GM12878 (cell line): ENCODE results near the gene EFCAB10. TPM values are rescaled to one million over a fixed set of nuclear protein-coding genes. Genes with fewer than 3 reads are reported as not detected.

Experiments
- ATAC-seq: fragments of 200-7000 bp; cut with Tn5 transposase; 3 replicates; pipeline ENCODE4 v1.9.1; 2020; ENCODE audit warnings: mild to moderate bottlenecking, moderate library complexity
- BruUV-seq: library from RNA; stranded (reverse); fragments of 400-500 nt; replicated peaks from 2 replicates; lab custom pipeline; 2021; lab: Mats Ljungman, UMichigan
- CTCF ChIA-PET: fragments of 300-600 bp; sonication (Branson Sonifier 250); formaldehyde crosslinking; extraction: SDS; loops from one replicate; lab custom pipeline; 2021; ENCODE audit warnings: inconsistent platforms; lab: Yijun Ruan, JAX
- POLR2A ChIA-PET: fragments of 350-600 bp; formaldehyde crosslinking; extraction: SDS; loops from one replicate; lab custom pipeline; 2021; ENCODE audit warnings: inconsistent platforms; lab: Charles Lee
- RAD21 ChIA-PET: fragments of 300-600 bp; sonication (Branson Sonifier 250); formaldehyde crosslinking; loops from one replicate; lab custom pipeline; 2023; ENCODE audit warnings: antibody characterized with exemption; ENCODE audit not compliant: unreplicated experiment; lab: Charles Lee
- SMC1A ChIA-PET: fragments of 300-600 bp; sonication (Branson Sonifier 250); formaldehyde crosslinking; loops from one replicate; lab custom pipeline; 2023; ENCODE audit not compliant: unreplicated experiment, uncharacterized antibody; lab: Charles Lee
- DNase-seq: peaks from one replicate; pipeline ENCODE4 v3.0.0-alpha.2; 2011; ENCODE audit warnings: low read depth, low spot score
- FAIRE-seq: peaks from 3 replicates; lab custom pipeline; 2011; peaks lifted over from hg19 to GRCh38; lab: Jason Lieb, UNC
- H2AFZ ChIP-seq: 2 replicates; pipeline ENCODE4 v1.6.0; 2011; ENCODE audit warnings: low read depth, low read length, control low read depth; ENCODE audit not compliant: control insufficient read depth
- H3K27ac ChIP-seq: 2 replicates; pipeline ENCODE4 v1.5.1; 2011; ENCODE audit warnings: control low read depth; ENCODE audit not compliant: control insufficient read depth, insufficient read depth
- H3K27me3 ChIP-seq, 2 experiments: replicated peaks in 1 of 2; 2 replicates each; pipeline versions ENCODE4 v1.6.0 to v1.6.1; 2011; ENCODE audit warnings: low read length in 1 of 2; ENCODE audit not compliant: control insufficient read depth in 2 of 2, insufficient read depth in 2 of 2
- H3K36me3 ChIP-seq, 2 experiments: 2 replicates each; pipeline ENCODE4 v1.5.1; 2011; ENCODE audit warnings: low read length in 1 of 2; ENCODE audit not compliant: control insufficient read depth in 2 of 2, insufficient read depth in 2 of 2
- H3K4me1 ChIP-seq: 2 replicates; pipeline ENCODE4 v1.6.1; 2011; ENCODE audit warnings: mild to moderate bottlenecking, low read length, moderate library complexity, mixed read lengths; ENCODE audit not compliant: control insufficient read depth, insufficient read depth
- H3K4me2 ChIP-seq: 2 replicates; pipeline ENCODE4 v1.6.0; 2011; ENCODE audit warnings: control low read depth; ENCODE audit not compliant: control insufficient read depth, insufficient read depth
- H3K4me3 ChIP-seq: fragments of 200-600 bp; sonication (generic); 2 replicates; pipeline ENCODE4 v1.5.1; 2016
- H3K79me2 ChIP-seq: 2 replicates; pipeline ENCODE4 v1.6.0; 2011; ENCODE audit warnings: low read length; ENCODE audit not compliant: control insufficient read depth, insufficient read depth
- H3K9ac ChIP-seq: 2 replicates; pipeline ENCODE4 v1.8.0; 2011; ENCODE audit warnings: low read length, control low read depth, mixed read lengths; ENCODE audit not compliant: control insufficient read depth, insufficient read depth
- H3K9me3 ChIP-seq: replicated peaks from 3 replicates; pipeline ENCODE4 v1.5.1; 2011; ENCODE audit warnings: mild to moderate bottlenecking, low read length; ENCODE audit not compliant: control insufficient read depth, insufficient read depth
- H4K20me1 ChIP-seq: 2 replicates; pipeline ENCODE4 v1.6.0; 2011; ENCODE audit not compliant: control insufficient read depth, insufficient read depth
- CREM ChIP-seq: IDR thresholded peaks from 2 replicates; pipeline ENCODE4 v1.6.1; 2014; ENCODE audit warnings: antibody characterized with exemption, low read depth
- IKZF1 ChIP-seq: fragments of 450-650 bp; conservative IDR thresholded peaks from 2 replicates; pipeline ENCODE4 v1.6.1; 2017; ENCODE audit warnings: antibody characterized with exemption, mild to moderate bottlenecking
- NR2C1 ChIP-seq: fragments of 450-650 bp; IDR thresholded peaks from 2 replicates; pipeline ENCODE4 v1.6.1; 2017; ENCODE audit warnings: antibody characterized with exemption, mild to moderate bottlenecking, moderate library complexity
- SMARCA5 ChIP-seq: fragments of 450-650 bp; IDR thresholded peaks from 2 replicates; pipeline ENCODE4 v1.6.1; 2017; ENCODE audit warnings: mild to moderate bottlenecking
- SREBF1 ChIP-seq: IDR thresholded peaks from 2 replicates; pipeline ENCODE4 v1.6.1; 2012; ENCODE audit warnings: mild to moderate bottlenecking, low read length
- SUZ12 ChIP-seq: fragments of 200-600 bp; sonication (generic); IDR thresholded peaks from one replicate; pipeline ENCODE4 v1.6.1; 2018; ENCODE audit warnings: antibody characterized with exemption, mild to moderate bottlenecking; ENCODE audit not compliant: unreplicated experiment
- ZNF217 ChIP-seq: fragments of 450-650 bp; IDR thresholded peaks from 2 replicates; pipeline ENCODE4 v1.6.1; 2017; ENCODE audit warnings: antibody characterized with exemption, mild to moderate bottlenecking
- WGBS: methylation state at CpG from one replicate; pipeline ENCODE4 v1.1.6; 2016; ENCODE audit warnings: low lambda C conversion rate; ENCODE audit not compliant: insufficient replicate concordance, insufficient coverage; ENCODE audit errors: missing lambda C conversion rate; 5-methylcytosine and 5-hydroxymethylcytosine counted together
- in situ Hi-C: fragments of 300-500 bp; cut with MboI; formaldehyde crosslinking; loops from 9 replicates; pipeline ENCODE4 v1.14.3; 2018; ENCODE audit warnings: mixed read lengths
- intact Hi-C: fragments of 100-400 bp; cut with micrococcal nuclease; formaldehyde crosslinking; loops from one replicate; pipeline ENCODE4 v1.14.2; 2022; ENCODE audit not compliant: unreplicated experiment
- polyA plus RNA-seq, 11 experiments: library from polyadenylated mRNA; depleted of rRNA in 4 of 11; unstranded in 6 of 11; stranded (reverse) in 5 of 11; fragments of >200 nt; fragmentation: Nextera tagmentation in 4 of 11; fragmentation: Illumina TruSeq in 1 of 11; extraction: Ambion mirVana in 4 of 11; extraction: Trizol in 1 of 11; gene quantifications; 1 replicate in 1 of 11; 2 replicates in 10 of 11; pipeline versions ENCODE4 v1.2.1 to v1.2.3, GENCODE V29; 2011 to 2016; ENCODE audit warnings: inconsistent platforms in 2 of 11, missing spikeins in 2 of 11, low read depth in 1 of 11
- total RNA-seq, 4 experiments: library from RNA; depleted of rRNA in 3 of 4; stranded (reverse); fragments of >200 nt in 3 of 4; fragmentation: Illumina TruSeq in 1 of 4; extraction: Trizol in 1 of 4; gene quantifications; 2 replicates each; pipeline versions ENCODE4 v1.2.1 to v1.2.3, GENCODE V29; 2013 to 2021
- TF ChIP-seq, protein P1 (sequence below): IDR thresholded peaks from 2 replicates; pipeline ENCODE4 v1.6.1; 2012; ENCODE audit warnings: low read length, inconsistent platforms
- TF ChIP-seq, protein P2 (sequence below): IDR thresholded peaks from 2 replicates; pipeline ENCODE4 v1.6.1; 2011; ENCODE audit warnings: low read depth, low read length, improper control_type of control experiment, borderline replicate concordance
- TF ChIP-seq, protein P3 (sequence below): fragments of 450-650 bp; IDR thresholded peaks from 2 replicates; pipeline ENCODE4 v1.6.1; 2016; ENCODE audit warnings: mild to moderate bottlenecking

EFCAB10 gene
- total and polyA plus RNA-seq, 10 of the 15 experiments (the other 5 are each of a cell fraction or from before 2014, with no cell fraction given), result 0.38 to 1.0 (median 0.54) TPM; not detected in 6

DNA sequence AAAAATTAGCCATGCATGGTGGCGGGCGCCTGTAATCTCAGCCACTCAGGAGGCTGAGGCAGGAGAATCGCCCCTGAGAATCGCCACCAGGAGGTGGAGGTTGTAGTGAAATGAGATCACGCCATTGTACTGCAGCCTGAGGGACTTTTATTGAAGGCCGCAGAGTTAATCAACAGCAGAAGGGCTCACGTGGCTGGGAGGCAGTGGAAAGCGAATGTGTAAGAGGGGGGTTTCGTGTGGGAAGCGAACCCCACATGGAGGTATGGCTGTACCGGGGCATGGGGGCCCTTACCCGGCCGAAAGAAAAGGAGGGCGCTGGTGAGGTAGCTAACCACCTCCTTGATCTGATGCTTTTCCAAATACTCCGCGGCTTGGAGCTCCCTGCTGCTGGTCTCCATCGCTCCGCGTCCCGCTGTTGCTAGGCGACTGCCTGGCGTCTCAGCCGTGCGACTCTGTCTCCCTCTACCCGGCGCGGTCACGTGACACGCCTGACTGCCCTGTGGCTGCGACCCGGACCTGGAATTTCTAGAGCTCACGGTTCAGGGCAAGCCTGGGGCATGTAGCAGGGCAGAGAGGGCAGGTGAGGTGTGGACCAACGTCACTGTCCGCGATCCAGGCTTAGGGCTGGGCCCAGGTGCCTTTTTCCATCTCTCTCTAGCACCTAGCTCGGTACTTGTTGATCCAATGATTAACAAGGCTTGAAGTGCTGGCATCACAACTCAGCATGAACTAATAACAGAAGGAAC lies at the start of gene EFCAB10 (continued):
- TF ChIP-seq, protein P1, sequence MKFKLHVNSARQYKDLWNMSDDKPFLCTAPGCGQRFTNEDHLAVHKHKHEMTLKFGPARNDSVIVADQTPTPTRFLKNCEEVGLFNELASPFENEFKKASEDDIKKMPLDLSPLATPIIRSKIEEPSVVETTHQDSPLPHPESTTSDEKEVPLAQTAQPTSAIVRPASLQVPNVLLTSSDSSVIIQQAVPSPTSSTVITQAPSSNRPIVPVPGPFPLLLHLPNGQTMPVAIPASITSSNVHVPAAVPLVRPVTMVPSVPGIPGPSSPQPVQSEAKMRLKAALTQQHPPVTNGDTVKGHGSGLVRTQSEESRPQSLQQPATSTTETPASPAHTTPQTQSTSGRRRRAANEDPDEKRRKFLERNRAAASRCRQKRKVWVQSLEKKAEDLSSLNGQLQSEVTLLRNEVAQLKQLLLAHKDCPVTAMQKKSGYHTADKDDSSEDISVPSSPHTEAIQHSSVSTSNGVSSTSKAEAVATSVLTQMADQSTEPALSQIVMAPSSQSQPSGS, result no peak

DNA sequence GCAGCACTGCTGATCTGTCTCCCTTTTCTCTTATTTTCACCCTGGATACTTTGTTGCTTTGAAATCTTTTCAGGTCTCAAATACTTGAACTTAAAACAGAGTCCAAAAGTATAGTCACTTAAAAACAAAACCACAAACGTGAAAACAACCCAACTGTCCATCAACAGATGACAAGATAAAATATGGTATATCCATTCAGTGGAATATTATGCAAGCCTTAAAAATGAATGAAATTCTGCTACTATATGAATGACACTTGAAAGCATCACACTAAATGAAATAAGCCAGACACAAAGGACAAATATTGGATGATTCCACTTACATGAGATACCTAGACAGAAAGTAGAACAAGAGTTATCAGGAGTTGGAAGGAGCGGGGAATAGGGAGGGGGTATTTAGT lies 44.7 kb upstream of the EFCAB10 start:
- Histone ChIP-seq H3K36me3 (no peaks in the 10 kb centered on the region), H3K9me3 (no peaks in the 10 kb centered on the region), H3K9ac (no peak overlapping the region), H4K20me1 (no peaks in the 10 kb centered on the region), H3K4me3 (no peak overlapping the region), H3K4me2 (no peak overlapping the region), H3K27me3 (no peaks in the 10 kb centered on the region), H2AFZ (no peak overlapping the region), H3K27ac (no peak overlapping the region), H3K79me2 (no peaks in the 10 kb centered on the region), H3K4me1 (no peaks in the 10 kb centered on the region)
- 59% methylated on average over 2 of the region's 2 CpGs for WGBS
- no TSS peak for BruUV-seq
- in situ Hi-C loops, result no loop called here
- intact Hi-C loops, result no loop called here
- no peak for FAIRE-seq
- TF ChIP-seq SREBF1, result no peak
- TF ChIP-seq SMARCA5, result no peak
- TF ChIP-seq, protein P2, sequence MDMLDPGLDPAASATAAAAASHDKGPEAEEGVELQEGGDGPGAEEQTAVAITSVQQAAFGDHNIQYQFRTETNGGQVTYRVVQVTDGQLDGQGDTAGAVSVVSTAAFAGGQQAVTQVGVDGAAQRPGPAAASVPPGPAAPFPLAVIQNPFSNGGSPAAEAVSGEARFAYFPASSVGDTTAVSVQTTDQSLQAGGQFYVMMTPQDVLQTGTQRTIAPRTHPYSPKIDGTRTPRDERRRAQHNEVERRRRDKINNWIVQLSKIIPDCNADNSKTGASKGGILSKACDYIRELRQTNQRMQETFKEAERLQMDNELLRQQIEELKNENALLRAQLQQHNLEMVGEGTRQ, result no peak
- no peak for TF ChIP-seq ZNF217
- no peak for TF ChIP-seq SUZ12
- TF ChIP-seq, protein P3, sequence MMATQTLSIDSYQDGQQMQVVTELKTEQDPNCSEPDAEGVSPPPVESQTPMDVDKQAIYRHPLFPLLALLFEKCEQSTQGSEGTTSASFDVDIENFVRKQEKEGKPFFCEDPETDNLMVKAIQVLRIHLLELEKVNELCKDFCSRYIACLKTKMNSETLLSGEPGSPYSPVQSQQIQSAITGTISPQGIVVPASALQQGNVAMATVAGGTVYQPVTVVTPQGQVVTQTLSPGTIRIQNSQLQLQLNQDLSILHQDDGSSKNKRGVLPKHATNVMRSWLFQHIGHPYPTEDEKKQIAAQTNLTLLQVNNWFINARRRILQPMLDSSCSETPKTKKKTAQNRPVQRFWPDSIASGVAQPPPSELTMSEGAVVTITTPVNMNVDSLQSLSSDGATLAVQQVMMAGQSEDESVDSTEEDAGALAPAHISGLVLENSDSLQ, result no peak
- no peak for TF ChIP-seq NR2C1
- TF ChIP-seq IKZF1, result no peak
- no peak for TF ChIP-seq CREM
- ChIA-PET CTCF (no interaction called here), SMC1A (no interaction called here), POLR2A (no interaction called here), RAD21 (no interaction called here)
- DNase-seq, result no peak
- no peak for ATAC-seq
